Right lobe of liver (tissue), 4 donors: ENCODE measurements around the gene FGF7.

ENCODE experiments used
- CTCF ChIP-seq, 4 donors: fragments of 200-600 bp in 3 of 4; fragments of 450-650 bp in 1 of 4; IDR thresholded peaks; one replicate each; pipeline versions ENCODE4 v1.5.1 to v1.8.0; 2016 to 2022; ENCODE audit warnings: antibody characterized with exemption in 4 of 4, mild to moderate bottlenecking in 2 of 4
- POLR2A ChIP-seq: fragments of 450-650 bp; IDR thresholded peaks from one replicate; pipeline ENCODE4 v1.6.1; 2017; ENCODE audit warnings: antibody characterized with exemption, mild to moderate bottlenecking
- donor health status: DM: no; HTN: no; CAD: no.
- donor health status: DM: no; HTN: no; CAD: no.
- donor health status: DM: no; HTN: yes; CAD: no.

DNA sequence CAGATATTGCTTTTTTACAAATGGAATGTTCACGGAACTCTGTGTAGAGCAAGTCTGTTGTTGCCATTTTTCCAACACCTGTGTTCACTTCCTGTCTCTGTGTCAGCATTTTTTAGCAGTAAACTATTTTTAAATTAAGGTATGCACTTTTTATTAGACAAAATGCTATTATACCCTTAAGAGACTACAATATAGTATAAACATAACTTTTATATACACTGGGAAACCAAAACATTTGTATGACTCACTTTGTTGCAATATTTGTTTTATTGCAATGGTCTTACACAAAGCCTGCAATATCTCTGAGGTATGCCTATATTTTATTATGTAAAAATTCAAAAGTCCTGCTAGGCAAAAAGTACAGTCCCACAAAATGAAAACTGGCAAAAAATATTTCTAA lies 39.8 kb upstream of the FGF7 start:
- TF ChIP-seq CTCF (IDR thresholded peaks at IDR 0.05) (no peak), POLR2A (no peak)
